Panc1 (cell line): ENCODE data around the gene DCHS2. TPM values are rescaled to one million over a fixed set of nuclear protein-coding genes. Genes with fewer than 3 reads are reported as not detected.

Source experiments
- ATAC-seq: fragments of 200-7000 bp; cut with Tn5 transposase; 2 replicates; pipeline ENCODE4 v1.9.1; 2020; ENCODE audit warnings: mild to moderate bottlenecking, moderate library complexity
- BruUV-seq: library from RNA; stranded (reverse); fragments of 400-500 nt; replicated peaks from 2 replicates; lab custom pipeline; 2021; lab: Mats Ljungman, UMichigan
- CTCF ChIA-PET: fragments of 300-600 bp; sonication (Branson Sonifier 250); formaldehyde crosslinking; loops from one replicate; lab custom pipeline; 2022; ENCODE audit warnings: antibody characterized with exemption; lab: Charles Lee
- POLR2A ChIA-PET: fragments of 300-600 bp; sonication (Branson Sonifier 250); formaldehyde crosslinking; loops from one replicate; lab custom pipeline; 2022; ENCODE audit warnings: antibody characterized with exemption; lab: Charles Lee
- DNase-seq: peaks from one replicate; pipeline ENCODE4 v3.0.0-alpha.2; 2010; ENCODE audit warnings: low read depth, low spot score
- H3K27ac ChIP-seq: 2 replicates; pipeline ENCODE4 v1.5.1; 2011; ENCODE audit warnings: mild to moderate bottlenecking, low read length, inconsistent platforms
- H3K27me3 ChIP-seq: fragments of 200-500 bp; sonication (Bioruptor generic); 2 replicates; pipeline ENCODE4 v1.6.0; 2014; ENCODE audit warnings: low read length, inconsistent platforms; ENCODE audit not compliant: control insufficient read depth, insufficient read depth
- H3K36me3 ChIP-seq: fragments of 200-500 bp; sonication (Bioruptor generic); 2 replicates; pipeline ENCODE4 v1.5.1; 2014; ENCODE audit warnings: inconsistent platforms, mild to moderate bottlenecking, low read length, moderate library complexity; ENCODE audit not compliant: control insufficient read depth, insufficient read depth
- H3K4me1 ChIP-seq: 2 replicates; pipeline ENCODE4 v1.5.1; 2011; ENCODE audit warnings: inconsistent platforms, mild to moderate bottlenecking, low read length, moderate library complexity; ENCODE audit not compliant: control insufficient read depth, insufficient read depth
- H3K4me3 ChIP-seq, 2 experiments: 2 replicates each; pipeline ENCODE4 v1.5.1; 2011 to 2012; ENCODE audit warnings: low read depth in 2 of 2, low read length in 2 of 2, mild to moderate bottlenecking in 2 of 2, inconsistent platforms in 1 of 2, moderate library complexity in 1 of 2
- H3K9me3 ChIP-seq: fragments of 200-500 bp; sonication (Bioruptor generic); 2 replicates; pipeline ENCODE4 v1.5.1; 2014; ENCODE audit warnings: low read depth, mild to moderate bottlenecking, inconsistent platforms, low read length, moderate library complexity; ENCODE audit not compliant: control insufficient read depth, insufficient read depth
- CTCF ChIP-seq: fragments of 450-650 bp; IDR thresholded peaks from 2 replicates; pipeline ENCODE4 v1.5.1; 2017; ENCODE audit warnings: mild to moderate bottlenecking
- POLR2AphosphoS5 ChIP-seq: IDR thresholded peaks from 2 replicates; pipeline ENCODE4 v1.6.1; 2012; ENCODE audit warnings: mild to moderate bottlenecking, low read depth, low read length, moderate library complexity
- REST ChIP-seq, 2 experiments: IDR thresholded peaks; 2 replicates each; pipeline ENCODE4 v1.6.1; 2011 to 2012; ENCODE audit warnings: low read depth in 2 of 2, control low read depth in 1 of 2, low read length in 1 of 2, mild to moderate bottlenecking in 1 of 2, moderate library complexity in 1 of 2; ENCODE audit not compliant: insufficient read depth in 1 of 2
- SIN3A ChIP-seq: IDR thresholded peaks from 2 replicates; pipeline ENCODE4 v1.6.1; 2012; ENCODE audit warnings: low read depth, mild to moderate bottlenecking, low read length, moderate library complexity, borderline replicate concordance; ENCODE audit not compliant: insufficient read depth
- TCF7L2 ChIP-seq: IDR thresholded peaks from 2 replicates; pipeline ENCODE4 v1.6.1; 2011; ENCODE audit warnings: mild to moderate bottlenecking, low read depth, low read length, inconsistent platforms
- in situ Hi-C: cut with HindIII; loops from 2 replicates; pipeline ENCODE4 v1.10.0; 2016; ENCODE audit warnings: low sequenced_read_pairs, low pct_unique_long_range_greater_than_20kb
- intact Hi-C: fragments of 100-400 bp; cut with micrococcal nuclease; formaldehyde crosslinking; loops from one replicate; pipeline ENCODE4 v1.10.0; 2022; ENCODE audit not compliant: unreplicated experiment
- total RNA-seq: library from RNA; stranded (reverse); gene quantifications from one replicate; pipeline ENCODE4 v1.2.1, GENCODE V29; 2021; ENCODE audit not compliant: unreplicated experiment

Gene DCHS2
- total RNA-seq, 1 experiment from 2014 or later = not detected

GRCh38 chr4:154487145-154487544 lies 4.5 kb downstream of the DCHS2 start:
- no peak for ATAC-seq
- POLR2A ChIA-PET = no interaction called here
- Histone ChIP-seq H3K9me3 (no peaks in the 10 kb centered on the region), H3K27ac (no peak overlapping the region), H3K36me3 (no peaks in the 10 kb centered on the region), H3K4me3 (no peak overlapping the region), H3K27me3 (peaks cover 3% of the 10 kb centered on the region; the same call in 1 of the 2 replicates), H3K4me1 (no peaks in the 10 kb centered on the region)
- TF ChIP-seq POLR2AphosphoS5 (no peak), REST (IDR thresholded peaks at IDR 0.05; ENCODE audit: insufficient read depth in 1 of 2, low read depth in 2 of 2, low read length in 1 of 2) (no peak), TCF7L2 (no peak)
- no peak for DNase-seq
- intact Hi-C loops = no loop called here
- no TSS peak for BruUV-seq
- in situ Hi-C loops = no loop called here
- CTCF ChIA-PET = no interaction called here

GRCh38 chr4:154485127-154485773 lies 6.3 kb downstream of the DCHS2 start:
- ChIA-PET CTCF (no interaction called here), POLR2A (no interaction called here)
- no peaks in the 10 kb centered on the region for H3K4me1 ChIP-seq
- peaks cover 3% of the 10 kb centered on the region; the same call in 1 of the 2 replicates for H3K27me3 ChIP-seq
- intact Hi-C loops (no loop called here), in situ Hi-C loops (no loop called here)
- TF ChIP-seq REST (IDR thresholded peaks at IDR 0.05; ENCODE audit: insufficient read depth in 1 of 2, low read depth in 2 of 2, low read length in 1 of 2) (no peak), CTCF (no peak), SIN3A (no peak), POLR2AphosphoS5 (no peak), TCF7L2 (no peak)
- BruUV-seq = no TSS peak
- no peak for DNase-seq
- H3K4me3 ChIP-seq = no peak overlapping the region
- ATAC-seq = no peak
- no peaks in the 10 kb centered on the region for H3K9me3 ChIP-seq
- no peaks in the 10 kb centered on the region for H3K36me3 ChIP-seq
- no peak overlapping the region for H3K27ac ChIP-seq
